ENCODE data around the gene ADAM33.
A peak's percentile ranks its signal among the peaks of the same experiment; 100 is the strongest.

Gene ADAM33

GRCh38 chr20:3652676-3653596 lies 28.9 kb downstream of the ADAM33 start:
- Histone ChIP-seq H3K27ac (peak overlapping the region in 1 of 2 donors; percentile 16), H3K4me3 (no peak overlapping the region)
- no peak for TF ChIP-seq CTCF (IDR thresholded peaks at IDR 0.05)
- DNase-seq (ENCODE audit: low spot score) = no peak

GRCh38 chr20:3652221-3652620 lies 29.6 kb downstream of the ADAM33 start:
- DNase-seq (ENCODE audit: low spot score) = no peak
- Histone ChIP-seq H3K27ac (no peak overlapping the region), H3K4me3 (no peak overlapping the region)
- TF ChIP-seq CTCF (IDR thresholded peaks at IDR 0.05) = no peak

GRCh38 chr20:3651204-3651962 lies 30.4 kb downstream of the ADAM33 start:
- H3K4me3 ChIP-seq = no peak overlapping the region
- no peak for TF ChIP-seq CTCF (IDR thresholded peaks at IDR 0.05)
- DNase-seq (ENCODE audit: low spot score) = no peak
- H3K27ac ChIP-seq = no peak overlapping the region

GRCh38 chr20:3648951-3649350 lies 32.9 kb downstream of the ADAM33 start:
- no peak for TF ChIP-seq CTCF (IDR thresholded peaks at IDR 0.05)
- DNase-seq (ENCODE audit: low spot score) = no peak

GRCh38 chr20:3647473-3647872 lies 34.3 kb downstream of the ADAM33 start:
- DNase-seq (ENCODE audit: low spot score) = no peak
- Histone ChIP-seq H3K4me3 (no peak overlapping the region), H3K27ac (no peak overlapping the region)
- TF ChIP-seq CTCF (IDR thresholded peaks at IDR 0.05) = no peak

More at GRCh38 chr20:3648951-3649350, 32.9 kb downstream of the ADAM33 start:
- no peak overlapping the region for H3K27ac ChIP-seq
- no peak overlapping the region for H3K4me3 ChIP-seq

- Histone ChIP-seq H3K4me3 (no peak overlapping the region), H3K27ac (no peak overlapping the region)
- DNase-seq (ENCODE audit: low spot score) = no peak
- TF ChIP-seq CTCF (IDR thresholded peaks at IDR 0.05) = no peak
Observed at GRCh38 chr20:3646651-3647050, 35.2 kb downstream of the ADAM33 start.

Measured in coronary artery (tissue), 2 donors.